GM18858 (cell line): ENCODE measurements around the gene ZNF148.
A peak's percentile ranks its signal among the peaks of the same experiment; 100 is the strongest.

Experiments
- ATAC-seq: cut with Tn5 transposase; IDR thresholded peaks from one replicate; pipeline ENCODE4 v1.9.1; 2021; ENCODE audit not compliant: unreplicated experiment

ZNF148 gene

GRCh38 chr3:125229707-125230106 is 145.4 kb downstream of the ZNF148 start:
- ATAC-seq = no peak

GRCh38 chr3:125229168-125229567 is 146.0 kb downstream of the ZNF148 start:
- no peak for ATAC-seq

GRCh38 chr3:125221831-125222230 is 153.3 kb downstream of the ZNF148 start:
- no peak for ATAC-seq

- ATAC-seq = no peak
Observed at GRCh38 chr3:125220727-125221429, 154.2 kb downstream of the ZNF148 start.

GRCh38 chr3:125220183-125220582 is 154.9 kb downstream of the ZNF148 start:
- no peak for ATAC-seq

GRCh38 chr3:125219261-125219701 is 155.8 kb downstream of the ZNF148 start:
- ATAC-seq = no peak

GRCh38 chr3:125214738-125215137 is 160.4 kb downstream of the ZNF148 start:
- ATAC-seq = no peak

- ATAC-seq = no peak
Observed at GRCh38 chr3:125213946-125214542, 161.1 kb downstream of the ZNF148 start.

- ATAC-seq = no peak
Observed at GRCh38 chr3:125213364-125213755, 161.8 kb downstream of the ZNF148 start.

GRCh38 chr3:125212509-125213363 is 162.4 kb downstream of the ZNF148 start, which contains the start of gene SLC12A8:
TSS of gene SLC12A8 (minus strand) at chr3:125212748. CDS start at chr3:125211349, 1,399 bp downstream.
- ATAC-seq = no peak

GRCh38 chr3:125212091-125212508 is 163.0 kb downstream of the ZNF148 start:
- no peak for ATAC-seq

GRCh38 chr3:125211523-125212090 is 163.5 kb downstream of the ZNF148 start:
- no peak for ATAC-seq

- ATAC-seq = no peak
Observed at GRCh38 chr3:125207949-125208568, 167.1 kb downstream of the ZNF148 start.

- ATAC-seq = no peak
Observed at GRCh38 chr3:125207507-125207906, 167.6 kb downstream of the ZNF148 start.

GRCh38 chr3:125206934-125207333 is 168.2 kb downstream of the ZNF148 start:
- ATAC-seq = no peak

GRCh38 chr3:125203731-125204130 is 171.4 kb downstream of the ZNF148 start:
- ATAC-seq = no peak

GRCh38 chr3:125202197-125202596 is 172.9 kb downstream of the ZNF148 start:
- no peak for ATAC-seq

- peak; percentile 52 for ATAC-seq
Observed at GRCh38 chr3:125200731-125201139, 174.4 kb downstream of the ZNF148 start.

- no peak for ATAC-seq
Observed at GRCh38 chr3:125194849-125195601, 180.1 kb downstream of the ZNF148 start.
